HepG2 (cell line): Measurements from ENCODE around the gene SORL1-AS1.

Source experiments
- AKNA ChIP-seq: sonication (generic); formaldehyde crosslinking; IDR thresholded peaks from 2 replicates; pipeline ENCODE4 v1.4.0; 2020; ENCODE audit warnings: missing genetic modification reagents, borderline replicate concordance
- ARNT ChIP-seq: fragments of 450-650 bp; IDR thresholded peaks from 2 replicates; pipeline ENCODE4 v1.6.1; 2017
- HIVEP1 ChIP-seq: sonication (generic); formaldehyde crosslinking; IDR thresholded peaks from 2 replicates; pipeline ENCODE4 v1.4.0; 2020; ENCODE audit warnings: mild to moderate bottlenecking, missing genetic modification reagents
- HOXA3 ChIP-seq: sonication (generic); formaldehyde crosslinking; IDR thresholded peaks from 2 replicates; pipeline ENCODE4 v1.5.0; 2020; ENCODE audit warnings: missing genetic modification reagents
- MAZ ChIP-seq, 2 experiments: sonication (generic) in 1 of 2; formaldehyde crosslinking in 1 of 2; IDR thresholded peaks; 2 replicates each; pipeline versions ENCODE4 v1.5.0 to v1.6.1; 2012 to 2020; ENCODE audit warnings: low read depth in 2 of 2, mild to moderate bottlenecking in 2 of 2, borderline replicate concordance in 1 of 2, improper control_type of control experiment in 1 of 2, low read length in 1 of 2, missing genetic modification reagents in 1 of 2, moderate library complexity in 1 of 2
- NAIF1 ChIP-seq: sonication (generic); formaldehyde crosslinking; IDR thresholded peaks from 2 replicates; pipeline ENCODE4 v1.5.0; 2020; ENCODE audit warnings: mild to moderate bottlenecking, missing genetic modification reagents, borderline replicate concordance
- NFRKB ChIP-seq: fragments of 450-650 bp; IDR thresholded peaks from 2 replicates; pipeline ENCODE4 v1.6.1; 2017
- PREB ChIP-seq: sonication (generic); formaldehyde crosslinking; IDR thresholded peaks from 2 replicates; pipeline ENCODE4 v1.4.0; 2020; ENCODE audit warnings: missing genetic modification reagents
- RORA ChIP-seq: sonication (generic); formaldehyde crosslinking; IDR thresholded peaks from 2 replicates; pipeline ENCODE4 v1.5.0; 2020; ENCODE audit warnings: mild to moderate bottlenecking, missing genetic modification reagents, moderate library complexity
- SATB2 ChIP-seq: sonication (generic); formaldehyde crosslinking; IDR thresholded peaks from 2 replicates; pipeline ENCODE4 v1.5.0; 2020; ENCODE audit warnings: missing genetic modification reagents
- TAF1 ChIP-seq: sonication (generic); formaldehyde crosslinking; IDR thresholded peaks from 2 replicates; pipeline ENCODE4 v1.4.0; 2020; ENCODE audit warnings: missing genetic modification reagents
- YEATS4 ChIP-seq: sonication (generic); formaldehyde crosslinking; IDR thresholded peaks from 2 replicates; pipeline ENCODE4 v1.4.0; 2020; ENCODE audit warnings: missing genetic modification reagents, borderline replicate concordance
- ZC3H4 ChIP-seq: sonication (generic); formaldehyde crosslinking; IDR thresholded peaks from 2 replicates; pipeline ENCODE4 v1.4.0; 2020; ENCODE audit warnings: missing genetic modification reagents, borderline replicate concordance
- ZFP36L2 ChIP-seq: sonication (generic); formaldehyde crosslinking; IDR thresholded peaks from 2 replicates; pipeline ENCODE4 v1.4.0; 2020; ENCODE audit warnings: missing genetic modification reagents
- ZNF329 ChIP-seq: sonication (generic); formaldehyde crosslinking; IDR thresholded peaks from 2 replicates; pipeline ENCODE4 v1.9.0; 2021; ENCODE audit warnings: low read depth, mild to moderate bottlenecking, missing genetic modification reagents
- ZNF451 ChIP-seq: sonication (generic); formaldehyde crosslinking; IDR thresholded peaks from 2 replicates; pipeline ENCODE4 v1.5.0; 2020; ENCODE audit warnings: mild to moderate bottlenecking, missing genetic modification reagents
- ZNF567 ChIP-seq: sonication (generic); formaldehyde crosslinking; IDR thresholded peaks from 2 replicates; pipeline ENCODE4 v1.8.1; 2023; ENCODE audit warnings: mild to moderate bottlenecking, missing genetic modification reagents, borderline replicate concordance
- ZNF841 ChIP-seq: sonication (generic); formaldehyde crosslinking; IDR thresholded peaks from 2 replicates; pipeline ENCODE4 v1.8.1; 2023; ENCODE audit warnings: missing genetic modification reagents, borderline replicate concordance
- TF ChIP-seq, protein P1 (sequence below): sonication (generic); formaldehyde crosslinking; IDR thresholded peaks from 2 replicates; pipeline ENCODE4 v1.5.1; 2020; ENCODE audit warnings: mild to moderate bottlenecking, moderate library complexity, missing genetic modification reagents
- TF ChIP-seq, protein P2 (sequence below): sonication (generic); formaldehyde crosslinking; IDR thresholded peaks from 2 replicates; pipeline ENCODE4 v1.8.0; 2022; ENCODE audit warnings: mild to moderate bottlenecking, missing genetic modification reagents, moderate library complexity
- TF ChIP-seq, protein P3 (sequence below): sonication (generic); formaldehyde crosslinking; IDR thresholded peaks from 2 replicates; pipeline ENCODE4 v1.4.0; 2020; ENCODE audit warnings: mild to moderate bottlenecking, missing genetic modification reagents

Gene SORL1-AS1

DNA sequence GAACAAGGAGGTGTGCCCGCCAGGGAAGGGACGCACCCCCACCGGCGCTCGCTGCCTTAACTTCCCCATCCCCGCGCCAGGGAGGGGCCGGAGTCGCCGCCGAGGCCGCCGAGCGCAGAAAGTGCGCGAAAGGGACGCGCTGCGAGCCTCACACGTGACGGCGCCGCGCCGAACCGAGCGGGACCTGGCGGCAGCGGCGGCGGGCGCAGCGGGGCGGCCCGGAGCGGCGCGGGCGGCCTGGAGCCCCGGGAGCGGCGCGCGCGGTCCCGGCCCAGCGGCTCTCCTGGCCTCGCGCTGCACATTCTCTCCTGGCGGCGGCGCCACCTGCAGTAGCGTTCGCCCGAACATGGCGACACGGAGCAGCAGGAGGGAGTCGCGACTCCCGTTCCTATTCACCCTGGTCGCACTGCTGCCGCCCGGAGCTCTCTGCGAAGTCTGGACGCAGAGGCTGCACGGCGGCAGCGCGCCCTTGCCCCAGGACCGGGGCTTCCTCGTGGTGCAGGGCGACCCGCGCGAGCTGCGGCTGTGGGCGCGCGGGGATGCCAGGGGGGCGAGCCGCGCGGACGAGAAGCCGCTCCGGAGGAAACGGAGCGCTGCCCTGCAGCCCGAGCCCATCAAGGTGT is 670 bp downstream of the SORL1-AS1 start, which contains the start of gene SORL1 (continued):
- no peak for TF ChIP-seq AKNA
- no peak for TF ChIP-seq NFRKB
- peak; percentile 10; the same call in 1 of the 2 replicates for TF ChIP-seq ZNF329 (CRISPR knock-in tag)
- TF ChIP-seq MAZ (IDR thresholded peaks at IDR 0.05; ENCODE audit: borderline replicate concordance, low read depth, low read length) = no peak
- TF ChIP-seq MAZ (CRISPR knock-in tag; IDR thresholded peaks at IDR 0.05; ENCODE audit: low read depth) = no peak; the same call in 1 of the 2 replicates
- no peak for TF ChIP-seq ZNF841 (CRISPR knock-in tag)
- TF ChIP-seq ZNF567 (CRISPR knock-in tag) = 0 out of 2 replicates have a peak, but pooled peaks have one; percentile 28
- no peak for TF ChIP-seq RORA
- TF ChIP-seq ARNT = no peak
- TF ChIP-seq ZNF451 (CRISPR knock-in tag) = peak; percentile 80; the same call in 1 of the 2 replicates
- TF ChIP-seq TAF1 (CRISPR knock-in tag) = peak; percentile 84
- TF ChIP-seq YEATS4 (CRISPR knock-in tag) = no peak
- no peak for TF ChIP-seq ZC3H4
- no peak for TF ChIP-seq HIVEP1 (CRISPR knock-in tag)
- no peak for TF ChIP-seq PREB (CRISPR knock-in tag)
- TF ChIP-seq HOXA3 (CRISPR knock-in tag) = peak; percentile 90
- TF ChIP-seq ZFP36L2 (CRISPR knock-in tag) = no peak
- TF ChIP-seq, protein P1, sequence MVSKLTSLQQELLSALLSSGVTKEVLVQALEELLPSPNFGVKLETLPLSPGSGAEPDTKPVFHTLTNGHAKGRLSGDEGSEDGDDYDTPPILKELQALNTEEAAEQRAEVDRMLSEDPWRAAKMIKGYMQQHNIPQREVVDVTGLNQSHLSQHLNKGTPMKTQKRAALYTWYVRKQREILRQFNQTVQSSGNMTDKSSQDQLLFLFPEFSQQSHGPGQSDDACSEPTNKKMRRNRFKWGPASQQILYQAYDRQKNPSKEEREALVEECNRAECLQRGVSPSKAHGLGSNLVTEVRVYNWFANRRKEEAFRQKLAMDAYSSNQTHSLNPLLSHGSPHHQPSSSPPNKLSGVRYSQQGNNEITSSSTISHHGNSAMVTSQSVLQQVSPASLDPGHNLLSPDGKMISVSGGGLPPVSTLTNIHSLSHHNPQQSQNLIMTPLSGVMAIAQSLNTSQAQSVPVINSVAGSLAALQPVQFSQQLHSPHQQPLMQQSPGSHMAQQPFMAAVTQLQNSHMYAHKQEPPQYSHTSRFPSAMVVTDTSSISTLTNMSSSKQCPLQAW (CRISPR knock-in tag) = no peak
- TF ChIP-seq SATB2 = 0 out of 2 replicates have a peak, but pooled peaks have one; percentile 27
- no peak for TF ChIP-seq NAIF1 (CRISPR knock-in tag)
- TF ChIP-seq, protein P2, sequence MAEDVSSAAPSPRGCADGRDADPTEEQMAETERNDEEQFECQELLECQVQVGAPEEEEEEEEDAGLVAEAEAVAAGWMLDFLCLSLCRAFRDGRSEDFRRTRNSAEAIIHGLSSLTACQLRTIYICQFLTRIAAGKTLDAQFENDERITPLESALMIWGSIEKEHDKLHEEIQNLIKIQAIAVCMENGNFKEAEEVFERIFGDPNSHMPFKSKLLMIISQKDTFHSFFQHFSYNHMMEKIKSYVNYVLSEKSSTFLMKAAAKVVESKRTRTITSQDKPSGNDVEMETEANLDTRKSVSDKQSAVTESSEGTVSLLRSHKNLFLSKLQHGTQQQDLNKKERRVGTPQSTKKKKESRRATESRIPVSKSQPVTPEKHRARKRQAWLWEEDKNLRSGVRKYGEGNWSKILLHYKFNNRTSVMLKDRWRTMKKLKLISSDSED (CRISPR knock-in tag) = no peak
- TF ChIP-seq, protein P3, sequence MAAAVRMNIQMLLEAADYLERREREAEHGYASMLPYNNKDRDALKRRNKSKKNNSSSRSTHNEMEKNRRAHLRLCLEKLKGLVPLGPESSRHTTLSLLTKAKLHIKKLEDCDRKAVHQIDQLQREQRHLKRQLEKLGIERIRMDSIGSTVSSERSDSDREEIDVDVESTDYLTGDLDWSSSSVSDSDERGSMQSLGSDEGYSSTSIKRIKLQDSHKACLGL (CRISPR knock-in tag) = peak; percentile 53; the same call in 1 of the 2 replicates
